Gastrocnemius medialis (tissue), 4 donors: Measurements from ENCODE around the gene INAFM2. TPM values are rescaled to one million over a fixed set of nuclear protein-coding genes. Genes with fewer than 3 reads are reported as not detected.

ENCODE experiments used
- ATAC-seq, 2 donors: fragments of 150-250 bp; one replicate each; pipeline ENCODE4 v1.9.1; 2016
- DNase-seq, 2 donors: peaks; one replicate each; pipeline ENCODE4 v3.0.0-alpha.2; 2019
- H3K27ac ChIP-seq, 4 donors: fragments of 200-600 bp; sonication (generic); 1 replicate in 1 of 4; 2 replicates in 3 of 4; pipeline ENCODE4 v1.5.1; 2016 to 2018; ENCODE audit warnings: mild to moderate bottlenecking in 2 of 4, moderate library complexity in 1 of 4
- H3K27me3 ChIP-seq, 3 donors: fragments of 200-600 bp; sonication (generic) in 2 of 3; 1 replicate in 1 of 3; 2 replicates in 2 of 3; pipeline versions ENCODE4 v1.5.1 to v1.6.0; 2016 to 2019; ENCODE audit warnings: mild to moderate bottlenecking in 1 of 3, moderate library complexity in 1 of 3
- H3K36me3 ChIP-seq, 2 donors: fragments of 200-600 bp; sonication (generic) in 1 of 2; one replicate each; pipeline ENCODE4 v1.5.1; 2017 to 2018
- H3K4me1 ChIP-seq, 2 donors: fragments of 200-600 bp; sonication (generic) in 1 of 2; one replicate each; pipeline ENCODE4 v1.5.1; 2016 to 2017; ENCODE audit warnings: mild to moderate bottlenecking in 2 of 2
- H3K4me3 ChIP-seq, 4 donors: fragments of 200-600 bp; sonication (generic) in 3 of 4; 1 replicate in 1 of 4; 2 replicates in 3 of 4; pipeline ENCODE4 v1.5.1; 2016 to 2019; ENCODE audit warnings: mild to moderate bottlenecking in 2 of 4
- H3K9me3 ChIP-seq, 3 donors: fragments of 200-600 bp; sonication (generic) in 2 of 3; 1 replicate in 1 of 3; 2 replicates in 2 of 3; pipeline ENCODE4 v1.5.1; 2016 to 2019
- POLR2A ChIP-seq, 2 donors: fragments of 450-650 bp; IDR thresholded peaks; one replicate each; pipeline ENCODE4 v1.6.1; 2017; ENCODE audit warnings: antibody characterized with exemption in 2 of 2, mild to moderate bottlenecking in 2 of 2, moderate library complexity in 2 of 2
- in situ Hi-C, 4 donors: fragments of 200-750 bp; cut with MboI; loops; one replicate each; pipeline versions ENCODE4 v1.15.0 to v1.8.0; 2017; ENCODE audit warnings: low sequenced_read_pairs in 4 of 4
- intact Hi-C: fragments of 100-400 bp; cut with DNase I; formaldehyde crosslinking; loops from one replicate; pipeline ENCODE4 v1.15.1; 2023; ENCODE audit warnings: low total_unique reads
- total RNA-seq, 4 donors: library from RNA; depleted of rRNA; stranded (reverse); fragments of >200 nt; gene quantifications; one replicate each; pipeline versions ENCODE4 v1.1.0 to v1.2.3, GENCODE V29; 2016
- TF ChIP-seq, protein P1 (sequence below), 5 experiments: fragments of 450-650 bp in 3 of 5; fragments of 200-600 bp in 2 of 5; sonication (generic) in 2 of 5; IDR thresholded peaks in 4 of 5; conservative IDR thresholded peaks in 1 of 5; 1 replicate in 4 of 5; 2 replicates in 1 of 5; pipeline ENCODE4 v1.5.1; 2016 to 2019; ENCODE audit warnings: antibody characterized with exemption in 5 of 5, mild to moderate bottlenecking in 3 of 5, moderate library complexity in 3 of 5

The INAFM2 gene
- total RNA-seq, 4 donors from 2014 or later: 17.2 to 28.1 (median 17.7) TPM

- in situ Hi-C loops: no loop called here
- Histone ChIP-seq H3K27ac (no peak overlapping the region), H3K9me3 (no peaks in the 10 kb centered on the region), H3K27me3 (no peaks in the 10 kb centered on the region), H3K4me1 (peaks cover 31 to 40% of the 10 kb centered on the region in 2 donors), H3K4me3 (no peak overlapping the region), H3K36me3 (peaks cover 0 to 8% of the 10 kb centered on the region in 2 donors)
- DNase-seq (no peak), ATAC-seq (no peak)
- TF ChIP-seq, protein P1, sequence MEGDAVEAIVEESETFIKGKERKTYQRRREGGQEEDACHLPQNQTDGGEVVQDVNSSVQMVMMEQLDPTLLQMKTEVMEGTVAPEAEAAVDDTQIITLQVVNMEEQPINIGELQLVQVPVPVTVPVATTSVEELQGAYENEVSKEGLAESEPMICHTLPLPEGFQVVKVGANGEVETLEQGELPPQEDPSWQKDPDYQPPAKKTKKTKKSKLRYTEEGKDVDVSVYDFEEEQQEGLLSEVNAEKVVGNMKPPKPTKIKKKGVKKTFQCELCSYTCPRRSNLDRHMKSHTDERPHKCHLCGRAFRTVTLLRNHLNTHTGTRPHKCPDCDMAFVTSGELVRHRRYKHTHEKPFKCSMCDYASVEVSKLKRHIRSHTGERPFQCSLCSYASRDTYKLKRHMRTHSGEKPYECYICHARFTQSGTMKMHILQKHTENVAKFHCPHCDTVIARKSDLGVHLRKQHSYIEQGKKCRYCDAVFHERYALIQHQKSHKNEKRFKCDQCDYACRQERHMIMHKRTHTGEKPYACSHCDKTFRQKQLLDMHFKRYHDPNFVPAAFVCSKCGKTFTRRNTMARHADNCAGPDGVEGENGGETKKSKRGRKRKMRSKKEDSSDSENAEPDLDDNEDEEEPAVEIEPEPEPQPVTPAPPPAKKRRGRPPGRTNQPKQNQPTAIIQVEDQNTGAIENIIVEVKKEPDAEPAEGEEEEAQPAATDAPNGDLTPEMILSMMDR (IDR thresholded peaks at IDR 0.05 in 4 of 5, conservative IDR thresholded peaks at IDR 0.05 in 1 of 5): no peak
- TF ChIP-seq POLR2A (IDR thresholded peaks at IDR 0.05): no peak
- intact Hi-C loops: no loop called here
These were observed 6.3 kb downstream of the INAFM2 start for GRCh38 chr15:40329804-40330203.

DNA sequence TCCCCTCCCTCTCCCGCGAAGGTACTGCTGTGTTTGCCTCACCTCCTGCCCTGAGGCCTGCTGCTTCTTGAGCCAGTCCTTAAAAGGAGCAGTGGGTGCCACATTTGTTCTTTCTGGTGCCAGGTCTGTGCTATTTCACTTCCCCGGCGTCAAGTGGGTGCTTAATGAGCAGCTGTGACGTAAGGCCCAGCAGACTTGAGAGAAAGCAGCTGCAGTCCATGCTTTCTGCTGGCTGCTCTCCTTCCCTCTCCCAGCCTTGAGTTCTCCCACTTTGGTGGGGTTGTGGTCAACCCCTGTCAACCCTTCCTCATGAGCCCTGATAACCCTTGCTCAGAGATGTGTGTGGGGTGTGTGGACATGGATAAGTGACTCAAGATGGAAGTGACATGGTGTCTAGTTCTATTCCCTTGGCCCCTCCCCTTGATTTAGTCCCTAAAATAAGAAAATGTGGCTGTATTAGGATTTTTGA is 6.9 kb downstream of the INAFM2 start:
- TF ChIP-seq POLR2A (IDR thresholded peaks at IDR 0.05): no peak
- TF ChIP-seq, protein P1 (IDR thresholded peaks at IDR 0.05 in 4 of 5, conservative IDR thresholded peaks at IDR 0.05 in 1 of 5): no peak
- intact Hi-C loops: no loop called here
- Histone ChIP-seq H3K4me3 (no peak overlapping the region), H3K27me3 (no peaks in the 10 kb centered on the region), H3K36me3 (peaks cover 0 to 10% of the 10 kb centered on the region in 2 donors), H3K27ac (no peak overlapping the region), H3K9me3 (no peaks in the 10 kb centered on the region), H3K4me1 (peaks cover 30 to 40% of the 10 kb centered on the region in 2 donors)
- DNase-seq (no peak), ATAC-seq (peak in 1 of 2 donors; percentile 17)
- in situ Hi-C loops: no loop called here

DNA sequence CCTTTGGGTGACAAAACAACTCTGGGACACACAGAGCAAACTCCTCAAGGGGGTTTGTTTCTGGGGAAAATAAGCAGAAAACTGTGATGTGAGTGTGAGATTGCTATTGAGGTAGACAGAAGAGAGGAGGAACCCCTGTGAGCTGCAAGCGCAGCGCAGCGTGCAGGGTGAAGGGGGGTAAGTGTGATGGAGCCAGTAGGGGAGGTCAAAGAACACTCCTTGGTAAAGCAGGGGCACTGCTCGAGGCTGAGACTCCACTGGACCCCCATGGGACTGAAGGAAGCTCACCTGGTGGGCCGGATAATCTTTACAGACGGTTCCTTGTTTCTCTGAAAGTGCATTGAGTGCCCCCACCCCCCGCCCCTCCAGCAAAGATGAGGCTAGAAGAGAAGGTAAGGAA is 7.5 kb downstream of the INAFM2 start:
- intact Hi-C loops (no loop called here), in situ Hi-C loops (no loop called here)
- DNase-seq: no peak
- TF ChIP-seq POLR2A (IDR thresholded peaks at IDR 0.05): no peak
- TF ChIP-seq, protein P1 (IDR thresholded peaks at IDR 0.05 in 4 of 5, conservative IDR thresholded peaks at IDR 0.05 in 1 of 5): no peak
- Histone ChIP-seq H3K4me3 (no peak overlapping the region), H3K27me3 (no peaks in the 10 kb centered on the region), H3K4me1 (peaks cover 28 to 40% of the 10 kb centered on the region in 2 donors), H3K9me3 (no peaks in the 10 kb centered on the region), H3K27ac (no peak overlapping the region), H3K36me3 (peaks cover 0 to 16% of the 10 kb centered on the region in 2 donors)
- ATAC-seq: no peak

DNA sequence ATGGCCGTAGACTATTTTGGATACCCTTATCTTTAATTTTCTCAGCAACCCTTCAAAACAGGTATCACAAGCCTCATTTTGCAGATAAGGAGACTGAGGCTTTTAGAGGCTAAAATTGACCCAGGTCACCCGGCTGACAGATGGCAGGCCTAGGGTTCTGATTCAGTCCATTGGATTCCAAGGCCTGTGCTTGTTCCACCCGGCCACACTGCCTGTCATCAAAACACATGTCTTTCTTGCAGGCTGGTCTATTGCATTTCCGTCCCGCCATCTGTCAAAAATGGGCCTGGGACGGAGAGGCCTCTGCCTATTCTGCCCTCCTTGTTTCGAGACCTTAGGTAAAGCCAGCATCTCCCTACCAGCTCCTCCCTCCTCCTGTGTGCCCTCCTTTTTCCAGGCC is 8.1 kb downstream of the INAFM2 start:
- H3K27ac ChIP-seq: no peak overlapping the region
- TF ChIP-seq, protein P1 (IDR thresholded peaks at IDR 0.05 in 4 of 5, conservative IDR thresholded peaks at IDR 0.05 in 1 of 5): no peak
- no peak for TF ChIP-seq POLR2A (IDR thresholded peaks at IDR 0.05)
- peaks cover 30 to 41% of the 10 kb centered on the region in 2 donors for H3K4me1 ChIP-seq
- DNase-seq (no peak), ATAC-seq (no peak)
- peaks cover 0 to 18% of the 10 kb centered on the region in 2 donors for H3K36me3 ChIP-seq
- intact Hi-C loops (no loop called here), in situ Hi-C loops (no loop called here)
- H3K27me3 ChIP-seq: no peaks in the 10 kb centered on the region
- no peak overlapping the region for H3K4me3 ChIP-seq
- H3K9me3 ChIP-seq: no peaks in the 10 kb centered on the region
